Activated B cell treated with CpG ODN at 0.5 μM for 24 hours (primary cell): ENCODE data around the gene RABAC1. TPM values are rescaled to one million over a fixed set of nuclear protein-coding genes. Genes with fewer than 3 reads are reported as not detected.

ENCODE experiments used
- ATAC-seq: fragments of 200-7000 bp; cut with Tn5 transposase; one replicate; pipeline ENCODE4 v1.10.0; 2021; ENCODE audit warnings: low read depth, mild to moderate bottlenecking, moderate library complexity
- CTCF ChIA-PET: fragments of 350-600 bp; sonication (Branson Sonifier 250); formaldehyde crosslinking; loops from one replicate; lab custom pipeline; 2021; ENCODE audit warnings: antibody characterized with exemption; lab: Charles Lee
- POLR2A ChIA-PET: fragments of 350-600 bp; sonication (Branson Sonifier 250); formaldehyde crosslinking; loops from one replicate; lab custom pipeline; 2021; ENCODE audit warnings: antibody characterized with exemption; lab: Charles Lee
- DNase-seq: peaks from one replicate; pipeline ENCODE4 v3.0.0; 2022
- H3K27ac Mint-ChIP-seq: one replicate; pipeline ENCODE4 v1.8.0; 2020; ENCODE audit warnings: mixed read lengths
- H3K27me3 Mint-ChIP-seq: one replicate; pipeline ENCODE4 v1.8.0; 2021; ENCODE audit warnings: mixed read lengths
- H3K36me3 Mint-ChIP-seq: one replicate; pipeline ENCODE4 v1.8.0; 2021; ENCODE audit warnings: low read depth, mixed read lengths
- H3K4me1 Mint-ChIP-seq: one replicate; pipeline ENCODE4 v1.8.0; 2021; ENCODE audit warnings: mixed read lengths
- H3K4me3 Mint-ChIP-seq: one replicate; pipeline ENCODE4 v1.8.0; 2020; ENCODE audit warnings: mild to moderate bottlenecking, mixed read lengths
- H3K9me3 Mint-ChIP-seq: one replicate; pipeline ENCODE4 v1.8.0; 2020; ENCODE audit warnings: mixed read lengths
- CTCF ChIP-seq: fragments of 200-600 bp; IDR thresholded peaks from one replicate; pipeline ENCODE4 v1.8.0; 2022; ENCODE audit warnings: antibody characterized with exemption, mild to moderate bottlenecking
- intact Hi-C: fragments of 100-400 bp; cut with micrococcal nuclease; formaldehyde crosslinking; loops from one replicate; pipeline ENCODE4 v1.15.1; 2024
- total RNA-seq: library from RNA; stranded (reverse); gene quantifications from 2 replicates; pipeline ENCODE4 v1.2.3, GENCODE V29; 2022

Gene RABAC1
- total RNA-seq, 1 donor from 2014 or later, result 102 TPM

DNA sequence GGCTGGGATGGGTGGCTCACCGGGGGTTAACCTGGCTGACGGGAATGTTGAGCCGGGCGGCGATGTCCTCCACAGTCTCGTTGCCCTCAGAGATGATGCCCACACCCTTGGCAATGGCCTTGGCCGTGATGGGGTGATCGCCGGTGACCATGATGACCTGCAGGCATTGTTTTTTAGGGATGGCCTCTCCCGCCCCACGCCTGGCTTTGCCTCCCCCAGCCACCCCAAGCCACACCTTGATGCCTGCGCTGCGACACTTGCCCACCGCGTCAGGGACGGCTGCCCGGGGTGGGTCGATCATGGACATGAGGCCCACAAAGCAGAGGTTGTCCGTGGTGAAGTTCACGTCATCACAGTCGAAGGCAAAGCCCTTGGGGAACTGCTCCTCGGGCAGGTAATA is 18.8 kb upstream of the RABAC1 start:
- no peak overlapping the region for H3K4me3 Mint-ChIP-seq
- no peaks in the 10 kb centered on the region for H3K4me1 Mint-ChIP-seq
- no peaks in the 10 kb centered on the region for H3K27me3 Mint-ChIP-seq
- no peaks in the 10 kb centered on the region for H3K36me3 Mint-ChIP-seq
- POLR2A ChIA-PET, result no interaction called here
- intact Hi-C loops, result no loop called here
- no peaks in the 10 kb centered on the region for H3K9me3 Mint-ChIP-seq
- DNase-seq (no peak), ATAC-seq (no peak)
- no peak for TF ChIP-seq CTCF
- CTCF ChIA-PET, result no interaction called here
- H3K27ac Mint-ChIP-seq, result no peak overlapping the region

DNA sequence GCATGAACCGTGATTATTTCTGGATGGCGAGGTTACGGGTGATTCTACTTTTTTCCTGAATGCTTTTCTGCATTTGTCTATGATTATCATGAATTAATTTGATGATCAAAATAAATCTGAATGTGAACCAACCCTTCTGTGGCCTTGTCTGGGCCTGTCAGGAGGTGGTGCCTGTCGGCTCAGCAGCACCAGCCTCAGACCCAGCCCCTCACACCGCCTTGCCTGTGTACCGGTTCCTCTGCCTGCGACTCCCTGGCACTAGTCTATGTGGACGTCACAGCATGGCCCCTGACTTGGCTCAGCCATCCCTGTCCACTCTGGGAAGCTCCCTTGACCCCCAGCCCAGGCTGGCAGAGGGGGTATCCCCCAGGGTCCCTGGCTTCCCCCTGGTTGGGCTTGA is 15.5 kb upstream of the RABAC1 start:
- H3K4me3 Mint-ChIP-seq, result no peak overlapping the region
- H3K27ac Mint-ChIP-seq, result no peak overlapping the region
- intact Hi-C loops, result no loop called here
- H3K4me1 Mint-ChIP-seq, result no peaks in the 10 kb centered on the region
- no peaks in the 10 kb centered on the region for H3K9me3 Mint-ChIP-seq
- H3K27me3 Mint-ChIP-seq, result no peaks in the 10 kb centered on the region
- TF ChIP-seq CTCF, result no peak
- H3K36me3 Mint-ChIP-seq, result no peaks in the 10 kb centered on the region
- POLR2A ChIA-PET, result no interaction called here
- DNase-seq, result no peak
- ATAC-seq, result no peak
- CTCF ChIA-PET, result no interaction called here

GRCh38 chr19:41971363-41971762 is 12.2 kb upstream of the RABAC1 start:
- H3K36me3 Mint-ChIP-seq, result no peaks in the 10 kb centered on the region
- ATAC-seq (no peak), DNase-seq (no peak)
- H3K4me3 Mint-ChIP-seq, result no peak overlapping the region
- no peak for TF ChIP-seq CTCF
- CTCF ChIA-PET, result no interaction called here
- H3K9me3 Mint-ChIP-seq, result no peaks in the 10 kb centered on the region
- no peaks in the 10 kb centered on the region for H3K27me3 Mint-ChIP-seq
- no peaks in the 10 kb centered on the region for H3K4me1 Mint-ChIP-seq
- no peak overlapping the region for H3K27ac Mint-ChIP-seq
- intact Hi-C loops, result no loop called here
- POLR2A ChIA-PET, result no interaction called here

GRCh38 chr19:41969772-41970458 is 10.8 kb upstream of the RABAC1 start:
- ATAC-seq (no peak), DNase-seq (no peak)
- H3K36me3 Mint-ChIP-seq, result no peaks in the 10 kb centered on the region
- intact Hi-C loops, result no loop called here
- TF ChIP-seq CTCF, result no peak
- no peaks in the 10 kb centered on the region for H3K9me3 Mint-ChIP-seq
- POLR2A ChIA-PET, result no interaction called here
- H3K4me1 Mint-ChIP-seq, result no peaks in the 10 kb centered on the region
- no peak overlapping the region for H3K4me3 Mint-ChIP-seq
- no peak overlapping the region for H3K27ac Mint-ChIP-seq
- no peaks in the 10 kb centered on the region for H3K27me3 Mint-ChIP-seq
- CTCF ChIA-PET, result no interaction called here

- H3K4me1 Mint-ChIP-seq, result no peaks in the 10 kb centered on the region
- no peaks in the 10 kb centered on the region for H3K36me3 Mint-ChIP-seq
- no peak for ATAC-seq
- TF ChIP-seq CTCF, result no peak
- no peak for DNase-seq
- H3K27me3 Mint-ChIP-seq, result no peaks in the 10 kb centered on the region
- H3K27ac Mint-ChIP-seq, result no peak overlapping the region
- ChIA-PET CTCF (no interaction called here), POLR2A (no interaction called here)
- H3K4me3 Mint-ChIP-seq, result no peak overlapping the region
- no peaks in the 10 kb centered on the region for H3K9me3 Mint-ChIP-seq
- intact Hi-C loops, result no loop called here
These were observed 9.9 kb upstream of the RABAC1 start for GRCh38 chr19:41968751-41969595.
